Suppressor macrophage (primary cell): Measurements from ENCODE around the gene ANKRD12.

Source experiments
- DNase-seq, 4 experiments: peaks; one replicate each; pipeline ENCODE4 v3.0.0-alpha.2; 2020 to 2022

ANKRD12 gene

DNA sequence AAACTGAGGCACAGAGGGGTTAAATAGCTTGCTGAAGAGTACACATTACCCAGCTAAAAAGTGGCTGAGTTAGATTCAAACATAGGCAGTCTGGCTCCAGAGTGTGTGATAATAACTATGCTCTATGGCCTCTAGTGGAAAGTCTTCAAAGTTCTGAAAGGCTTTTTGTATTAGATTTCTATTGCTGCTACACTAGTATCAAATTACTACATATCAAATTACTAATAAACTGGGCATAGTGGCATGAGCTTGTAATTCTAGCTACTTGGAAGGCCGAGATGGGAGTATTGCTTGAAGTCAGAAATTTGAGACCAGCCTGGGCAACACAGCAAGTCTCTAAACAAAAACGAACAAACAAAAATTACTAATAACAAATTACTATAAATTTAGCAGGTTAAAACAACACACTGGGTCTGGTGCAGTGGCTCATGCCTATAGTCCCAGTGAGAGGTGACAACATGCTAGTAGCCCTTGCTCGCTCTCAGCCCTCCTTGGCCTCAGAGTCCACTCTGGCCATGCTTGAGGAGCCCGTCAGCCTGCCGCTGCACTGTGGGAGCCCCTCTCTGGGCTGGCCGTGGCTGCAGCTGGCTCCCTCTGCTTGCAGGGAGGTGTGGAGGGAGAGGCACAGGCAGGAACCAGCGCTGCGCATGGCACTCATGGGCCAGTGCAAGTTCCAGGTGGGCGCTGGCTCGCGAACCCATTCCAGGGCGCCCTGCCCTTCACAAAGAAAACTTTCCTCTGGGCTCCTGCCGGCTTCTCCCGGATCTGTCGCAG is 159.8 kb downstream of the ANKRD12 start:
- no peak for DNase-seq

GRCh38 chr18:9297007-9297393 is 160.4 kb downstream of the ANKRD12 start:
- no peak for DNase-seq

- no peak for DNase-seq
These were observed 167.9 kb downstream of the ANKRD12 start for GRCh38 chr18:9304388-9305070.

DNA sequence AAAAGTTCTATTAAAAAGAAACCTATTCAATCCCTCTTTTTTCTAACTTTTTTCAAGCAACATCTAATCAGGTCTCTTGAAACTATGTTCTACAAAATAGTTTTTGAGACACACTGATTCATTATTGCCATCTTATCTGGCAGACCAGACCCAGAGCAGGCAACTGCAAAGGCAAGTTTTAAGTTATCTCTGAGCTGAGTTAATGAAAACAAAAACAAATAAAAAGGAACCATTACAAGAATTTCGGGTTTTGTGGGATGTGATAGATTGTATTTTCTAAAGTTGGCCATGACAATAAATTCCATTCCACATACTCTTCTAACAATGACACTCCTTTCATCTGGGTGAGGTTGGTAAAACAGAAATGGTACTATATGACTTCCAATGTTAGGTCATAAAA is 182.8 kb downstream of the ANKRD12 start:
- no peak for DNase-seq

GRCh38 chr18:9321017-9321452 is 184.5 kb downstream of the ANKRD12 start:
- no peak for DNase-seq

DNA sequence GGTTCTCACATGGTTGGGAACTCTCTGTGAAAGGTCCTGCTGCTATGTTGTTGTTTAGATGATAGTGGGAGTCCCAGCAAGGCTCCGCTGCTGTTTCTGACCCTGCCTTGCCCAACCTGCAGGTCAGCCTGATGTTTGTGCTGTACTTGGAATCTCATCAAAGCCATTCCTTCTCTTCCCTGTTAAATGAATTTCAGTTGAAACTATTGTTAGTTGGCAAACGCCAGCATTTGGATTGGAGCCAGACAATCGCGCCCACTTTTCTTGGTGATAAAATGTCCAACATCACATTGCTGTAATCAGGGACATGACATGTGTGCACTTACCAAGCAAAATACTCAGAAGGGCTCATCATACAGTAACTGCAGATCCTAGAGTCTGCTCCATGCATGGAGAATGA is 185.2 kb downstream of the ANKRD12 start:
- DNase-seq: no peak

DNA sequence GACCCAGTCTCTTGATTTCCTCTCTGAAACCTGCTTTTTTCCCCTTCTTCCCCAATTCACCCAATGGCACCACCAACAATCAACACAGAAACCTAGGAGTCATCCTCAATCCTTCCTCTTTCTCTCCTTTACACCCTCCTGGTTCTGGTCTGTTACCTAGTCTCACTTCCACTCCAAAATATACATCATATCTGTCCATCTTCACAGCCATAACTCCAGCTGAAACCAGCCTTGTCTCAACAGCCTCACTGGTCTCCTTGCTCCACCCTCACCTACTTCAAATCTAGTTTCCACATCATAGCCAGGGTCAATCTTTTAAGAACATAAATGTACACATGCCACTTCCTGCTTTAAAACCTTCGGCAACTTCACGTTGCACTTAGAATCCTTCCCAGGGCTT is 186.2 kb downstream of the ANKRD12 start:
- no peak for DNase-seq

DNA sequence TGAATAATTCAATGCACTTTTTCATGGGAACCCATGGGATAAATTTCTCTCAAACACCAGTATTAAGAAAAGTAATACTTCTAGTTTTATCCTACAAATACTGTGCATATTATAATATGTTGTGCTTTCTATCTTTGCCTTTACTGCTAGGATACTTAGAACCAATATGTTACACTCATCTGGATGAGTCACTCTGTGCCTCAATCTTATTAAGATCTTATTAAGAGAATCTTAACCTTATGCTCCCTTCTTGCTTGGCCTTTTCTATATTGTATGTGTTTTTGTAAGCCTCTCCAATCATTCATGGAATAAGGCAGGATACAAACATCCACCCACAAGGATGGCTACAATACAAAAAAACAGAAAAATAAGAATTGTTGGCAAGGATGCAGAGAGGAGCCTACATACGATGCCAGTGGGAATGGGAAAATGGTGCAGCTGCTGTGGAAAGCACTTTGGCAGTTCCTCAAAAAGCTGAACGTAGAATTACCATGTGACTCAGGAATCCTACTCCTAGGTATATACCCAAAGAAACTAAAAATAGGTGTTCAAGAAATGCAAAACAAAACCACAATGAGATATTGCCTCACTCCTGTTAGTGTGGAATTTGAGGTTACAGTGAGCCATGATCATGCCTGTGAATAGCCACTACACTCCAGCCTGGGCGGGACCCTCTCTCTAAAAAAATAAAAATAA is 187.3 kb downstream of the ANKRD12 start:
- no peak for DNase-seq

- DNase-seq: no peak
These were observed 189.1 kb downstream of the ANKRD12 start for GRCh38 chr18:9325716-9326115.

GRCh38 chr18:9328776-9329175 is 192.2 kb downstream of the ANKRD12 start:
- DNase-seq: no peak

GRCh38 chr18:9329471-9329870 is 192.9 kb downstream of the ANKRD12 start:
- no peak for DNase-seq

- DNase-seq: no peak
These were observed 193.8 kb downstream of the ANKRD12 start for GRCh38 chr18:9330419-9330818.

GRCh38 chr18:9333441-9334328 is 197.1 kb downstream of the ANKRD12 start:
- DNase-seq: peak in 1 of 4 experiments; percentile 8

GRCh38 chr18:9334329-9334972 is 197.9 kb downstream of the ANKRD12 start, which contains the start of gene TWSG1:
Gene TWSG1, plus strand, starts transcription at chr18:9334773. Its CDS starts 2,457 bp downstream, at chr18:9337230.
- DNase-seq: peak; percentile 91 to 97 (median 94)

DNA sequence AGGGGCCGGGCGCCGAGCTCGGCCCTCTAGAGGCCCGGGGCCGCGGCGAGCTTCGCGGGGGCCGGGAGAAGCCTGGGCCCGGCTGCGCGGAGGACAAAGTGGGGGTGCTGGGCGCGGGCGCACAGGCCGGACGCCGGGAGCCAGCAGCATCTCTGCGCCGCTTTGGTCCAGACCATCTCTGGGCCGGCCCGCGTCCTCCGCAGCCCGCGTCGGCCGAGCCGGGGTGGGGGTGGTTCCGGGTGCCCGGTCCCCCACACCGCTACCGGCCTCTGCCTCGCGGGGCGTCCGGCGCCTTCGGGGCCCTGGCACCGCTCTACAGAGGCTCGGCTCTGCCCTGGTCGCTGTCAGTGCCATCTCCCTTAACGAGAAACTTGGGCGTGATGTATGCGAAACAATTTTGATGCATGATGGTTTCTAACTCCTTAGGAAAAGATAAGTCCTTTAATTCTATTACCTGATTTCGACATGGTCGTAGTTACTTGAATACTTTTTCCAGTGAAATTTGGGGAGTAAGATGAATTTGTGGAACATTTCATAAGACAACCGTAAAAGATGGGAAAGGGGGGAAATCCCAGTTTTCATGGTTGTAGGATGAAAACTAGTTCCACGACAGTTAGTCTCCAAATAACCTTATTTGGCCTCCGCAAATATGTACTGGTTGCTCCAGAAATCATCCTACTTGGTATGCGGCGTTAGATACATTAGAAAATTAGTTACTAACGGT is 198.6 kb downstream of the ANKRD12 start:
- peak; percentile 37 to 77 (median 58) for DNase-seq
